Eye (tissue), 1 donor: ENCODE data around the gene CCL25.

Experiments used
- DNase-seq: peaks from one replicate; pipeline ENCODE4 v3.0.0-alpha.2; 2015

Gene CCL25

DNA sequence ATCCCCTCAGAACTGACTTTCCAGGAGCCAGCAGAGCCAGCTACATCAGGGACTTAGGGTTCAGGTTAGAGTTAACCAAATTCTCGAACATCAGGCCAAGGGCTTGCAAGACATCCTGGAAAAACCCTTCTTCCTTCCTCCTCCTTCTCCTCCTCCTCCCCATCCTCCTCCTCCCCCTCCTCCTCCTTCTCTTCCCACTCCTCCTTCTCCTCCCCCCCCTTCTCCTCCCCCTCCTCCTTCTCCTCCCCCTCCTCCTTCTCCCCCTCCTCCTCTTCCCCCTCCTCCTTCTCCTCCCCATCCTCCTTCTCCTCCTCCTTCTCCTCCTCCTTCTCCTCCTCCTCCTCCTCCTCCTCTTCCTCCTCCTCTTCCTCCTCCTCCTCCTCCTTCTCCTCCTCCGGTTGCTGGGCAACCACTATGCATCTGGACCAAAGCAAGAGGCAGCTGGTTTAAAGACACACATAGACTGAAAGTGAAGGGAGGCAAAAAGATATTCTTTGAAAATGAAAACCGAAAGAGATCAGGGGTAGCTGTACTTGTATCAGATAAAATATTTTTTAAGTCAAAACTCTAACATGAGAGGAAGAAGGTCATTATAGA, 5.9 kb upstream of the CCL25 start:
- DNase-seq = no peak

DNA sequence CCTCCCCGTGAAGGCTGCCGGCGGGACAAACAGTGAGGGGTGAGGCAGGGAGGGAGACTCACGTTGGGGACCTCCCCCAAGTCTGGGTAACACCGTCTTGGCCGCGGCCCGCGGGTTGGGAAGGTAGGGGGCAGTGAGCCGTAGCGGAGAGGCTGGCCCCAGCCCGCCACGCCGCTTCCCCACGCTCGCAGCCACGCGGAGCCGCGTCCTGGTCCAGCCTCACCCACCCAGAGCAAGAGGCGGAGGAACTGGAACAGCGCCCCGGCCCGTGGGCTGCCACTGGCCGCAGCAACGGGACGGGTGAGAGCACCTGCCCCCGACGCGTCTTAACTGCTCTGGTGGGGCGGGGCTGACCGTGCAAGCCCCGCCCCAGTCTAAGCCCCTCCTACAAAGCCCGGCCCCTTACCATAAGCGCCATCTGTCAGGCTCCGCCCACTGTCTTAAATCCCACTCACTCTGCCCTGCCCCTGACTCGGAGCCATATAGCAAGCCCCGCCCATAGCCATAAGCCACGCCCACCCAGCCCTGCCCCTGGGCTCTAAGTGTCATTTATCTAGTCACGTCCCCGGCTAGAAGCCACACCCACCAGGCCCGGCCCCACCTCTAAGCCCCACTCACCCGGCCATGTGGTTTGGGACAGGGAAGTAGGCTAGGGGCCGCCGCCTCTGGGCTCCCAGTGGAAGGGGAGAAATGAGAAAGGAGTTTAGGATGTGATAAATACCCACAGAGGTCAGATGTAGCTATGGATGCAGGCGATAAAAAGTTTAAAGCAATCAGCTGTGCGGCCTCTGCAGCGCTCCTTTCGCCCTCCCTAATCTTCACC, 2.1 kb upstream of the CCL25 start:
- peak; percentile 96 for DNase-seq

DNA sequence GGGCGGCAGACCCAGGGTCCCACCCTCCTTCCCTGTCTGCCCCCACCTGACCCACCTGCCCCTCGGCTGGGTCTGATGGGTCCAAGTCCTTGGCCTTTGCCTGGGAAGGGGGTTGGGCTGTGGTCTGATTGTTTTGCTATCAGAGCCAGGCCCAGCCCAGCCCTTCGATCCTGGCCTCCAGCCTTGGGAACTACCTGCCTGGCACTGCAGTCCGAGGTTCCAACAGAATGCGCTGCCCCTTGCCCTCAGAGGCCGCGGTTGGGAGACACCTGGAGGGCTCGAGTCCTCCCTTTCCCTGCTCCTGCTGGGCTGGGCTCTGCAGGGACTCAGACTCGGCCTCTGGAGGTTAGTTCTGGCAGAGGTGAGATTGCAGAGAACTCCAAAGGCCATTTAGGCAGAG, 1.6 kb downstream of the CCL25 start:
- no peak for DNase-seq

DNA sequence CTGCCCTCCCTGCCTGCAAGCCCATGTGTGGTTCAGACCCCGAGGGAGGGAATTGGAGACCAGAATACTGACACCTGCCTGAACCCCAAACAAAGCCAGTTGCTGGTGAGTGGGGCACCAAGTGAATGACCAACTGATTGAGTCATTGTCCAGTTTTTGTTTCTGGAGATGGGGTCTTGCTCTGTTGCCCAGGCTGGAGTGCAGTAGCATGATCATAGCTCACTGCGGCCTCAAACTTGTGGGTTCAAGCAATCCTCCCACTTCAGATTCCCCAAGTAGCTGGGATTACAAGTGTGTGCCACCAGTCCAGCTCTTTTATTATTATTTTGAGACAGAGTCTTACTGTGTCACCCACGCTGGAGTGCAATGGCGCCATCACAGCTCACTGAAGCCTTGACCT, 4.0 kb downstream of the CCL25 start:
- DNase-seq = no peak

DNA sequence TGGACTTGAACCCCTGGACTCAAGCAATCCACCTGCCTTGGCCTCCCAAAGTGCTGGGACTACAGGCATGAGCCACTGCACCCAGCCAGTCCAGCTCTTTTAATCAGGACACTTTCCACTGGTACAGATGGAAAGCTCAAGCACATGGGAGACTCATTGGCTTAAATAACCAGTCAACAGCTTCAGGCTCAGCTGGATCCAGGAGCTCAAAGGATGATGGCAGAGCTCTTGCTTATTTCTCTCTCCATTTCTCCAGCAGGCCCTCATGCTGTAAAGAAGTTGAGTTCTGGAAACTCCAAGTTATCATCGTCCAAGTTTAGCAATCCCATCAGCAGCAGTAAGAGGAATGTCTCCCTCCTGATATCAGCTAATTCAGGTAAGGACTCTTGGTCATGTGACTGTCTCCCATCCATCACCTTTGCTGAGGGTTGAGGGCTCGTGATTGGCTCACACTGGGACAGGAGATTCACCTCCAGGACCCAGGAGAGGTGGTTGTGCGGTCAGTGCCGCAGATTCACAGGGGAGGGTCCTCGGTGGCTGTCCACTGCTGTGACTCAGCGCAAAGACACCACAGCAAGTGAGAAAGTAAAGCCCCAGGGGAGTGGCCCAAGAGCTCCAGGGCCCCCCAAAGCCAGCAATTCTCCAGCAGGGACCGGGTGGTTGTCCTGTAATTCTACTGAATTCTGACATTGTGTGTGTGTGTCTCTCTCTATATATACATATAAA, 5.1 kb downstream of the CCL25 start:
- no peak for DNase-seq

DNA sequence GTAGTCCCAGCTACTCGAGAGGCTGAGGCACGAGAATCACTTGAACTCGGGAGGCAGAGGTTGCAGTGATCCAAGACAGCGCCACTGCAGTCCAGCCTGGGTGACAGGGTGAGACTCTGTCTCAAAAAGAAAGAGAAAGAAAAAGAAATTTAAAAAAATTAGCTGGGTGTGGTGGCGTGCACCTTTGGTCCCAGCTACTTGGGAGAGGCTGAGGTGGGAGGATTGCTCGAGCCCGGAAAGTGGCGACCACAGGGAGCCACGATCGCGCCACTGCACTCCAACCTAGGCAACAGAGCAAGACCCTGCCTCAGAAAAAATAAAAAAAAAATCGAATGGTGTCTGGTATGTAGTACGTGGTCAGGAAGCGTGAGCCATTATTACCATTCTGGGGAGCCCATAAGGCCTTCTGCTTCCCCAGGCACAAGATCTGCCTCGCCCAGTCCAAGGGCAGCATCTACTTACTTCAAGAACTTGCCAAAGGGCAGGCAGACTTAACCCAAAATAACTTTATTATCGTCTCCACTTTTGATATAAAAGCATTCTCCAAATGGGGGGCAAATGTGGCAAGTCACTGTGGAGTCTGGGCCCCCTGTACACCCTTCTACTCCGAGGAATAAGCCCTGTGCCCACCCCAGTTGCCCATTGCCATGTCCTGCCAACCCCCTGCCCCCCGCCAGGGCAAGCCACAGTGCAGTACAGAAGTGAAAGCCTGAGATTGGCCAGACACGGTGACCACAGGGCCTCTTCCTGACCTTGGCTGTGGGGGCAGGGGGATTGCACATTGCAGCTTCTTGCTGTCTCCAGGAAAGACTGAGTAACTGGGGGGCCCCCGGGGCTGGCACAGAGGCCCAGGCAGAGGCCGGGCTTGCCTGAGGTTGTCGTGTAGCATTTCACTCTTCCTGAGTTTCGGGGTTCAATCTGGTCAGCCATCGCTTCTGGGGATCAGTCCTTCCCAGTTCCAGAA, 12.6 kb downstream of the CCL25 start:
- no peak for DNase-seq

DNA sequence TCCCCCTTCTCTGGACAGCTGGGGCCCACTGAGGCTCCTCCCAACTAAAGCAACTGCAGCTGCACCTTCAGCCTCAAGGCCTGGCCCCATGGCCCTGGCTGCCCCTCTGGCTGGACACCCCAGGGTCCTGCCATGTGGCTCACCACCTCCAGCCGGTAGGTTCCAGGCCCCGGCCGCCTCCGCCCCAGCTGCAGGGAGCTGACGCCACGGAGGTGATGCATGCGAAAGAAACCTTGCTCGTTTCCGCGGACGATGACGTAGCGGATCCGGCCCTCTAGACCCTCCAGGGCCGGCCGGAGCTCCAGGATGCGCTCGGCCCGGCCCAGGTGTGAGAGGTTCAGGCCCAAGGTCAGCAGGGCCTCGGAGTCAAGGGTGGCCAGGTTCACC, 13.3 kb downstream of the CCL25 start:
- DNase-seq = no peak

DNA sequence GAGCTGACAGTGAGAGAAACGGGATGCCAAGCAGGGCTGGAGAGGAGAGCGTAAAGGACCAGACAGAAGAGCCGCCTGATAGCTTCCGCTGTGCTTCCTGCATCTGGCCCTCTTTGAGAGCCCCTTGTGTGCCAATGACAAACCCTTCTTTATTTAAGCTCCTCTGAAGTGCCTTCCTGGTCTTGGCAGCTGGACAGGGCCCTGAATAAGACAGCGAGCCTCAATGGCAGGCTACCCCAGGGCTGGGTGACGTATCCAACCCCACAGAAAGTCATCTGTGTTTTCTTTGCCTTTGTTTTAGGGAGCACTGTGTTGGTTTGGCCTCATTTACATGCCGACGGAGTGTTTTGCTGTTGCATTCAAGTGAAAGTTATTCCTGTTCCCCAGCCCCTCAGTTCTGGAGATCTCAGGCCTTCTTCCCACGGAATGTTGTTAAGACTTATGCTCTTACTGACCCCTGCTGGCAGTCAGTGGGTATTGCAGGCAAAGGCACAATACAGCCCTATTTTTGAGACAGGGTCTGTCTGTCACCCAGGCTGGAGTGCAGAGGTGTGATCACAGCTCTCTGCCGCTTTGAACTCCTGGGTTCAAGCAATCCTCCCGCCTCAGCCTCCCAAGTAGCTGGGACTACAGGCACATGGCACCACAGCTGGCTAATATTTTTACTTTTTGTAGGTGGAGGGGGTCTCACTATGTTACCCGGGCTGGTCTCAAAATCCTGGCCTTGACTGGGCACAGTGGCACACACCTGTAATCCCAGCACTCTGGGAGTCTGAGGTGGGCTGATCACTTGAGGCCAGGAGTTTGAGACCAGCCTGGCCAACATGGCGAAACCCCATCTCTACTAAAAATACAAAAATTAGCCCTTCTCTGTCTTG, 16.8 kb downstream of the CCL25 start:
- DNase-seq = no peak

DNA sequence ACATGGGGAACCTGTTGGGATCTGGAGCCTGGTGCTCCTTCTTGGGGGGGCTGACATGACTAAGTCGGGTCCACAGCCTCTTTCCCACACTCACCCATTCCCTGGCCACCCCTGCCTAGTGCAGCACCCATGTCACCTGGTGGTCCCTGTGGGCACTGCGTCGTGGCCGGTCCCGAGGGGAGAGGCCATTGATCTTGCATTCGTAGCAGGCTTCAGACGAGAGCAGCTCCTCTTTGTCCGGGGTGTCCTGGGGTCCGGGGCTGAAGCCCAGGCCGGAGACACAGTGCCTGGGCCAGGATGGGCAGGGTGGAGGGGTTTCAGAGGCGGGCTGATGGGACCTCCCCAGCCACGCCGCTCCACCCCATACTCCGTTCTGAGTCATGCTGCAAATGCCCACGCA, 19.4 kb downstream of the CCL25 start:
- no peak for DNase-seq

DNA sequence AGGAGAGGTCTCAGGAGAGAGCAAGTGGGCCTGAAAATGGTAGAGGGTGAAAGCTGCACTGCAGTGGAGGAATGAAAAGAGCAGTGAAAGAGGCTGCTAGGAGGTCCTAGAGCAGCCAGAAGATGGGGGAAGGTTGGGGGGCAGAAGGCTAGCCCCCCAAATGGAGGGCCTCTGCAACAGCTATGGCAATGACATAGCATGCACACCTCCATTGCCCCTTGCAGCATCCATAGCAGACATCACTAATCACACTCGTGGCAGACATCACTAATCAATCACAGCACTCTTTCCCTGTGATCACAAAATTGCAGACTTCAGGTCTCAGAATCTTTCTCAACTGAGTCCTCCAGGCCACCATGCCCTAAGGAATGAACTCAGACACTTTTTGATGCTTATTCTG, 21.9 kb downstream of the CCL25 start:
- DNase-seq = no peak

DNA sequence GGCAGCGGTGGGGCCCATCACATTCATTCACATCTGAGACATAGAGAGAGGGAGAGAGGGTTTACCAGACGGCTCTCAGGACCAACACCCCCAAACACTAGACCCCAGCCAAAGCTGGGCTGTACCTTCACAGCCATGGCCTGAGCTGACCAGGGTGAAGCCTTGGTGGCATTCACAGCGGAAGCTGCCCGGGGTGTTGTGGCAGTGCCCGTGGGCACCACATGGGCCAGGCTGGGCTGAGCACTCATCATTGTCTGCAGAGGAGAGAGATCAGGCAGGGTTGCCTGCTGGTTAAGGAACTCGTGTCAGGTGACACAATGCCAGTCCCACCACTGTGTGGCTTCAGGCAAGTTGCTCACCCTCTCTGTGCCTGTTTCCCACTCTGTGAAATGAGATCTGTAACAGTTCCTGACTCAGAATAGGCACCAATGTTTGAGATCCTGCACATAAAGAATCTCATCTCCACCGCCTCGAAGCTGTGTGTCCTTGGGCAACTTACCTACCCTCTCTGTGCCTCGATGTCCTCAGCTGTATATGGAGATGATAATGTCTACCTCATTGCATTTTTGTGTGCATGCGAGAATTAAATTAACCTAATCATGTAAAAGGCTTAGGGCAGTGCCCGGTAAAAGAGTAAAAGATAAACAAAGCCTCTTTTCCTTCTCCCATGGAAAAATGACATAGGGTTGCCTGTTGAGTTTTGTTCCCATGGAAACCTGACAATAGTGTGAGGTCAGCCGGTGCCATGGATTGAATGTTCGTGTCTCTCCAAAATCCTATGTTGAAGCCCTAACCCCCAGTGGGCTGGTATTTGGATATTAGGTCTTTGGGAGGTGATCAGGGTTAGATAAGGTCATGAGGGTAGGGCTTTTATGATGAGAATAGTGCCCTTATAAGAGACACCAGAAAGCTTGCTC, 22.9 kb downstream of the CCL25 start:
- DNase-seq = no peak

DNA sequence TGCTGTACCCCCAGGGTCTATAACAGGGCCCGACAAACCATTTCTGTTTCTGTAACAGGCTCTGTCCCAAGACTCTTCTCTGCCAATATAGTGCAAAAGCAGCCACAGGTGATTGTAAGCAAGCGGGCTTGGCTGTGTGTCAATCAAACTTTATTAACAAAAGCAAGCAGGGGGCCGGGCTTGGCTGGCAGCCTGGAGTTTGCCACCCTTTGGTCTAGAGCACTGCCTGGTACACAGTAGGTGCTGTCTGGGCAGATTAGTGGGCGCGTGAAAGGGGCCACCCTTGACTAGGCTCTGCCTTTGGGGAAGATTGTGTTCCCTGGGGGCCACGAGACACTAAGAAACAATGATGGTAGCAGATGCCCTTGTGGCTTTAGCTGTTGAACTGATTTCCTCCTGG, 27.4 kb downstream of the CCL25 start:
- DNase-seq = no peak

DNA sequence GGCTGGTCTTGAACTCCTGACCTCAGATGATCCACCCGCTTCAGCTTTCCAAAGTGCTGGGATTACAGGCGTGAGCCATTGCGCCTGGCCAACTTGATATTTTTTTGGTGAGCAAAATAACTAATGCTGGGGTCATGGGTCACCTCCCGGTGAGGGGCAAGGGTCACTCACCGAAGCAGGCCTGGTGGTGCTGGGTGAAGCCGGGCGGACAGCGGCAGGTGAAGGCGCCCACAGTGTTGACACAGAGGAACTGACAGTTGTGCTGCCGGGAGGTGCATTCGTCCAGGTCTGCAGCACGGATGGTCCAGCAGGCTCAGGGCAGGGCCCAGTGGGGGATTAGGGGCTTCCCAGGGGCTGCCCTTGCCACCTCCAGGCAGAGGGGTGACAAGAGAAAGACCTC, 28.3 kb downstream of the CCL25 start:
- DNase-seq = no peak

DNA sequence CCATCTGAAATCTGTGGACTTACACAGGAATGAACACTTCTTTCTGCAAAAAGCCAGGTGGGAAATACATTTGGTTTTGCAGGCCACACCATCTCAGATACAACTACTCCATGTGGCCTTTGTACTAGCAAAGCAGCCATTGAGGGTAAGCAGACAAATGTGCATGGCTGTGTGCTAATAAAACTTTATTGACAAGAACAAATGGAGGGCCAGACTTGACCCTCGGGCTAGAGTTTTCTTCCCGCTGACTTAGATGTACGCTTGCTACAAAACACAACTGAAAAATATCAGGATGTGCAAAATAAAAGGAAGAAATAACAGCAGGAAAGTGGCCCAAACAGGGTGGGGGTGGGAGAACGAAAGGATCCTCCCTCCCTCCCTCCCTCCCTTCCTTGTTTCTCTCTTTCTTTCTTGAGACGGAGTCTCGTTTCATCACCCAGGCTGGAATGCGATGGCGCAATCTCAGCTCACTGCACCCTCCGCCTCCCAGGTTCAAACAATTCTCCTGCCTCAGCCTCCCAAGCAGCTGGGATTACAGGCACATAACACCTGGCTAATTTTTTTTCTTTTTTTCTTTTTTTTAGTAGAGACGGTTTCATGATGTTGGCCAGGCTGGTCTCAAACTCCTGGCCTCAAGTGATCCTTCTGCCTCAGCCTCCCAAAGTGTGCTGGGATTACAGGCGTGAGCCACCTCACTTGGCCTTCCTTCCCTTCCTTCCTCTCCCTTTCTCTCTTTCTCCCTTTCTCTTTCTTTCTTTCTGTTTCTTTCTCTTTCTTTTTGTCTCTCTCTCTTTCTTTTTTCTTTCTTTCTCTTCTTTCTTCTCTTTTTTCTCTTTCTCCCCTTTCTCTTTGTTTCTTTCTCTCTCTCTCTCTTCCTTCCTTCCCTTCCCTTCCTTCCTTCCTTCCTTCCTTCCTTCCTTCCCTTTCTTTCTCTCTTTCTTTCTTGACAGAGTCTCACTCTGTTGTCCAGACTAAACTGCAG, 29.3 kb downstream of the CCL25 start:
- no peak for DNase-seq

DNA sequence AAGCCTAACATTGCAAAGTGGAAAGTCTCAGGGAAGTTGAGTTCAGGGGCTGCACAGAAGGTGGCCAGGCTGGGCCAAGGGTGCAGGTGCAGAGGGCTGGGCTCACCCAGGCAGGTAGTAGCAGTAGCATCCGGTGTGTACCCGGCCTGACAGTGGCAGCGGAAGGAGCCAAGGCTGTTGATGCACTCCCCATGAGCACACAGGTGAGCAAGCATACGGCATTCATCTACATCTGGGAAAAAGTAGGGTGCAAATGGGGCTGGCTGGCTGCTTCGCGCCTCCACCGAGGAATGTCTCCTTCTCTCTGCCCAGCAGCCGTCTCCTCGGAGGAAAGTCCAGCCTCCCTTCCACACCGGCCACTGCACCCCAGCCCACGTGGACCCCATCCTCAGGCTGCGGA, 30.6 kb downstream of the CCL25 start:
- no peak for DNase-seq

DNA sequence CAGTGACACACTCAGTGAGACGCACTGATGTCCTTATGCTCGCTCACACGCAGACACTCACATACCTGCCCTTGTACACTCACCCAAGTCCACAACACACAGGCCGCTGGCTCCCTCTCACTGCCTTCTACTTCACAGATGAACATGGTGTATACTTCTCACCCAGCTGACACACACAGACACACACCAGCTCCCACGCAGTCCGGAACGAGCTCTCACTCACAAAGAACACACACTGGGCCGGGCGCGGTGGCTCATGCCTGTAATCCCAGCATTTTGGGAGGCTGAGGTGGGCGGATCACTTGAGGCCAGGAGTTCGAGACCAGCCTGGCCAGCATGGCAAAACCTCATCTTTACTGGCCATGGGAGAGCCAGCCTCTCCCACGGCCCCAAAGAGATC, 31.6 kb downstream of the CCL25 start:
- no peak for DNase-seq

DNA sequence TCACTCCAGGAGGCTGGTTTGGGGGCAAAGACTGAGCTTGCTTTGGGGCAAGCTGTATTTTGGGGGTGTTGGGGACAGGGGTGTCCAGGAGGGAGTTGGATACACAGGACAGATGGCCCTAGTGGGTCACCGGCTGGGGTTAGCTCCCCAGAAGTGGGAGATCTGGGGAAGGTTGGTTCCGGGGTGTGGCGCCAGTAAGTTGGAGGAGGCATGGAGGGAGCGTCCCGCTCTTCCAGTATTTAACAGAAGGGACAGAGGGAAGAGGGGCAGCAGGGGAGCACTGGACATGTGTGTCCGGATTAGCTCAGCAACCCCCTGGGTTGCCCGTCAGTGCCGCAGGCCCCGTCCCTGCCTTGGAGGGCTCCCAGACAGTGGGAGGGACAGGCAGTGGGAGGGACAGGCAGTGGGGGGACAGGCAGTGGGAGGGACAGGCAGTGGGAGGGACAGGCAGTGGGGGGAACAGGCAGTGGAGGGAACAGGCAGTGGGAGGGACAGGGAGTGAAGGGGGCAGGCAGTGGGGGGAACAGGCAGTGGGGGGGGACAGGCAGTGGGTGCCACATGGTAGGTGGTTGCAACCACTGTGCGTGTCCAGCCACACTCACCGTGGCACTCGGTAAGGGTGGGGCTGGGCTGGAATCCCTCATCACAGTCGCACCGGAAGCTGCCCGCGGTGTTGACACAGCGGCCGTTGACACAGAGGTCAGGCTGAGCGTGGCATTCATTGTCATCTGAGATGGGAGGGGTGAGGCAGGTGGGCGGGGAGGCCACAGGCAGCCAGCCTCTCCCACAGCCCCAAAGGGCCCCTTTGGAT, 33.2 kb downstream of the CCL25 start:
- DNase-seq = peak; percentile 68

DNA sequence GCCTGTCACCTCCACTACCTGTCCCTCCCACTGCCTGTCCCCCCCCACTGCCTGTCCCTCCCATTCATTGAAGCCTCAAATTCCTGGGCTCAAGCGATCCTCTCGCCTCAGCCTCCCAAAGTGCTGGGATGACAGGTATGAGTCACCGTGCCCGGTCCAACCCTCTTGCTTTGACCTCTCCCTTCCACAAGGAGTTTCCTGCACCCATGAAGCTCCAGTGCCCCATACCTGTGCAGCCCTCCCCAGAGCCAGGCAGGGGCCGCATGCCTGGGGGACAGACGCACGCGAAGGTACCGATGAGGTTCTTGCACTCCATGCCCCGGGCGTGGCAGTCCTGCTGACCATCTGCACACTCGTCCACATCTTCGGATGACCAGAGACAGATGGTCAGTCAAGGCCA, 34.3 kb downstream of the CCL25 start:
- no peak for DNase-seq

DNA sequence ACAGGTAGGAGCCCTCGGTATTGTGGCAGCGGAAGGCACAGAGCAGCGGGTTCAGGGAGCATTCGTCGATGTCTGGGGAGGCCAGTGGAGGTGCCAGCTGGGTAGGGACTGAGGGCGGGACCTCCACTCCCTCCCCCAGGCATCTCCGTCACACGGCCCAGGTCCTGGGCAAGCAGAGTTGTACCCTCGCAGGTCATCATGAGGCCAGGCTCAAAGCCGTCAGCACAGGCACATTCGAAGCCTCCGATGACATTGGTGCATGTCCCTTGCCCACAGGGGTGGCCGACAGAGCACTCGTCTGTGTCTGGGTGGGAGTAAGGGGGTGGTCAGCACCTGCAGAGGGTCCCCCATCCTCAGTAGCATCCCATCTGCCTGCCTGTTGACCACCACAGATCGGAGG, 35.3 kb downstream of the CCL25 start:
- DNase-seq = no peak
